Hepatocyte (in vitro differentiated cells): ENCODE data around the gene GPATCH1.

Experiments
- EZH2 ChIP-seq: fragments of 200-600 bp; sonication (generic); IDR thresholded peaks from 2 replicates; pipeline ENCODE4 v1.6.1; 2016; ENCODE audit warnings: antibody characterized with exemption, mild to moderate bottlenecking, borderline replicate concordance
- EZH2phosphoT487 ChIP-seq: fragments of 200-600 bp; sonication (generic); IDR thresholded peaks from one replicate; pipeline ENCODE4 v1.6.1; 2018; ENCODE audit warnings: antibody characterized with exemption, mild to moderate bottlenecking, low read depth, moderate library complexity; ENCODE audit not compliant: unreplicated experiment, severe bottlenecking
- TF ChIP-seq, protein P1 (sequence below): fragments of 200-600 bp; sonication (generic); IDR thresholded peaks from 2 replicates; pipeline ENCODE4 v1.5.1; 2016; ENCODE audit warnings: antibody characterized with exemption, mild to moderate bottlenecking; ENCODE audit not compliant: poor library complexity

DNA sequence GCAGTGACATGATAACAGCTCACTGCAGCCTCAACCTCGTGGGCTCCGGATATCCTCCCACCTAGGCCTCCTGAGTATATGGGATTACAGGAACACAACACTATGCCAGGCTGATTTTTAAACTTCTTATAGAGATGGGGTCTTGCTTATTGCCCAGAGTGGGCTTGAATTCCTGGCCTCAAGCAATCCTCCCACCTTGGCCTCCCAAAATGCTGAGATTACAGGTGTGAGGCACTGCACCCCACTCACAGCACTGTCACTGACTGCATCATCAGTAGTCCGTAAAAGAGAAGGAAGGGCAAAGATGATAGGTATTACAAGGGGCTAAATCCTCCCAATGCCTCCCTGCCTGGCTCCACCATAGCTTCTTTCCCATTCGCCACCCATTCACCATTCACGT, 20.4 kb upstream of the GPATCH1 start:
- TF ChIP-seq, protein P1, sequence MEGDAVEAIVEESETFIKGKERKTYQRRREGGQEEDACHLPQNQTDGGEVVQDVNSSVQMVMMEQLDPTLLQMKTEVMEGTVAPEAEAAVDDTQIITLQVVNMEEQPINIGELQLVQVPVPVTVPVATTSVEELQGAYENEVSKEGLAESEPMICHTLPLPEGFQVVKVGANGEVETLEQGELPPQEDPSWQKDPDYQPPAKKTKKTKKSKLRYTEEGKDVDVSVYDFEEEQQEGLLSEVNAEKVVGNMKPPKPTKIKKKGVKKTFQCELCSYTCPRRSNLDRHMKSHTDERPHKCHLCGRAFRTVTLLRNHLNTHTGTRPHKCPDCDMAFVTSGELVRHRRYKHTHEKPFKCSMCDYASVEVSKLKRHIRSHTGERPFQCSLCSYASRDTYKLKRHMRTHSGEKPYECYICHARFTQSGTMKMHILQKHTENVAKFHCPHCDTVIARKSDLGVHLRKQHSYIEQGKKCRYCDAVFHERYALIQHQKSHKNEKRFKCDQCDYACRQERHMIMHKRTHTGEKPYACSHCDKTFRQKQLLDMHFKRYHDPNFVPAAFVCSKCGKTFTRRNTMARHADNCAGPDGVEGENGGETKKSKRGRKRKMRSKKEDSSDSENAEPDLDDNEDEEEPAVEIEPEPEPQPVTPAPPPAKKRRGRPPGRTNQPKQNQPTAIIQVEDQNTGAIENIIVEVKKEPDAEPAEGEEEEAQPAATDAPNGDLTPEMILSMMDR, result no peak
- TF ChIP-seq EZH2 (no peak), EZH2phosphoT487 (no peak)
